GM12872 (cell line): ENCODE results near the gene ITIH3.

Experiments
- CTCF ChIP-seq: IDR thresholded peaks from 3 replicates; pipeline ENCODE4 v1.5.1; 2011; ENCODE audit warnings: low read depth, mild to moderate bottlenecking, low read length, moderate library complexity; ENCODE audit not compliant: insufficient read depth

The ITIH3 gene

GRCh38 chr3:52792413-52792812, 2.2 kb upstream of the ITIH3 start:
- TF ChIP-seq CTCF, result peak; percentile 69

GRCh38 chr3:52792961-52793695, 1.5 kb upstream of the ITIH3 start:
- TF ChIP-seq CTCF, result no peak

- TF ChIP-seq CTCF, result no peak
These were observed 639 bp upstream of the ITIH3 start for GRCh38 chr3:52793702-52794611.

GRCh38 chr3:52795298-52795900, 803 bp downstream of the ITIH3 start:
- TF ChIP-seq CTCF, result no peak

- no peak for TF ChIP-seq CTCF
These were observed 1.8 kb downstream of the ITIH3 start for GRCh38 chr3:52796411-52796810.

- no peak for TF ChIP-seq CTCF
These were observed 3.9 kb downstream of the ITIH3 start for GRCh38 chr3:52798376-52798977.
